Measurements from ENCODE around the gene ARMC5.

DNA sequence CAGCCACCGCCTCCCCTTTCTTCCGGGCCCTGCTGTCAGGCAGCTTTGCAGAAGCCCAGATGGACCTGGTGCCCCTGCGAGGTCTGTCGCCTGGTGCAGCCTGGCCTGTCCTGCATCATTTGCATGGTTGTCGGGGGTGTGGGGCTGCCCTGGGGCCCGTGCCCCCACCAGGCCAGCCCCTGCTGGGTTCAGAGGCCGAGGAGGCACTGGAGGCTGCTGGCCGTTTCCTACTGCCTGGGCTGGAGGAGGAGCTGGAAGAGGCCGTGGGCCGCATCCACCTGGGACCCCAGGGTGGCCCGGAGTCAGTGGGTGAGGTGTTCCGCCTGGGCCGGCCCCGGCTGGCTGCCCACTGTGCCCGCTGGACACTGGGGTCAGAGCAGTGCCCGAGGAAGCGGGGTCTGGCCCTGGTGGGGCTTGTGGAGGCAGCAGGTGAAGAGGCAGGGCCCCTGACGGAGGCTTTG, 7.1 kb downstream of the ARMC5 start:
- TF ChIP-seq, protein P1, sequence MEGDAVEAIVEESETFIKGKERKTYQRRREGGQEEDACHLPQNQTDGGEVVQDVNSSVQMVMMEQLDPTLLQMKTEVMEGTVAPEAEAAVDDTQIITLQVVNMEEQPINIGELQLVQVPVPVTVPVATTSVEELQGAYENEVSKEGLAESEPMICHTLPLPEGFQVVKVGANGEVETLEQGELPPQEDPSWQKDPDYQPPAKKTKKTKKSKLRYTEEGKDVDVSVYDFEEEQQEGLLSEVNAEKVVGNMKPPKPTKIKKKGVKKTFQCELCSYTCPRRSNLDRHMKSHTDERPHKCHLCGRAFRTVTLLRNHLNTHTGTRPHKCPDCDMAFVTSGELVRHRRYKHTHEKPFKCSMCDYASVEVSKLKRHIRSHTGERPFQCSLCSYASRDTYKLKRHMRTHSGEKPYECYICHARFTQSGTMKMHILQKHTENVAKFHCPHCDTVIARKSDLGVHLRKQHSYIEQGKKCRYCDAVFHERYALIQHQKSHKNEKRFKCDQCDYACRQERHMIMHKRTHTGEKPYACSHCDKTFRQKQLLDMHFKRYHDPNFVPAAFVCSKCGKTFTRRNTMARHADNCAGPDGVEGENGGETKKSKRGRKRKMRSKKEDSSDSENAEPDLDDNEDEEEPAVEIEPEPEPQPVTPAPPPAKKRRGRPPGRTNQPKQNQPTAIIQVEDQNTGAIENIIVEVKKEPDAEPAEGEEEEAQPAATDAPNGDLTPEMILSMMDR (IDR thresholded peaks at IDR 0.05; ENCODE audit: low read length) = no peak
- no peak for TF ChIP-seq EZH2 (optimal IDR thresholded peaks at IDR 0.05; ENCODE audit: low read depth, low read length)
